A549 (cell line): ENCODE data around the gene KCTD15. TPM values are rescaled to one million over a fixed set of nuclear protein-coding genes. Genes with fewer than 3 reads are reported as not detected.

Source experiments
- ATAC-seq, 2 experiments: fragments of 200-7000 bp in 1 of 2; fragments of >200 bp in 1 of 2; cut with Nextera tagmentation in 1 of 2; cut with Tn5 transposase in 1 of 2; 3 replicates each; pipeline versions ENCODE4 v1.8.0 to v1.9.1; 2018 to 2020; ENCODE audit warnings: mild to moderate bottlenecking in 1 of 2, moderate library complexity in 1 of 2
- CTCF ChIA-PET: fragments of 300-600 bp; sonication (Branson Sonifier 250); formaldehyde crosslinking; extraction: SDS; loops from one replicate; lab custom pipeline; 2021; ENCODE audit warnings: antibody characterized with exemption, inconsistent platforms; lab: Yijun Ruan, JAX
- POLR2A ChIA-PET: fragments of 350-600 bp; formaldehyde crosslinking; extraction: SDS; loops from one replicate; lab custom pipeline; 2021; ENCODE audit warnings: antibody characterized with exemption, inconsistent platforms; lab: Yijun Ruan, JAX
- DNase-seq, 2 experiments: peaks; one replicate each; pipeline versions ENCODE4 v3.0.0 to v3.0.0-alpha.2; 2011 to 2016; ENCODE audit warnings: low read depth in 1 of 2, low spot score in 1 of 2
- FAIRE-seq: peaks from 2 replicates; lab custom pipeline; 2011; peaks lifted over from hg19 to GRCh38; lab: Jason Lieb, UNC
- H3K27ac ChIP-seq, 2 experiments: fragments of >200 bp; sonication (Bioruptor Twin); formaldehyde crosslinking; 3 replicates each; pipeline ENCODE4 v1.5.1; 2016 to 2017
- H3K4me1 ChIP-seq: fragments of >200 bp; sonication (Bioruptor Twin); formaldehyde crosslinking; 3 replicates; pipeline ENCODE4 v1.6.1; 2016
- H3K4me2 ChIP-seq: fragments of >200 bp; sonication (Bioruptor Twin); formaldehyde crosslinking; 3 replicates; pipeline ENCODE4 v1.6.1; 2016
- H3K4me3 ChIP-seq: fragments of >200 bp; sonication (Bioruptor Twin); formaldehyde crosslinking; 3 replicates; pipeline ENCODE4 v1.5.1; 2016
- H3K9me3 ChIP-seq: fragments of >200 bp; sonication (Bioruptor Twin); formaldehyde crosslinking; 3 replicates; pipeline ENCODE4 v1.6.1; 2016
- CEBPB ChIP-seq, 2 experiments: fragments of >200 bp in 1 of 2; sonication (Bioruptor Twin) in 1 of 2; formaldehyde crosslinking in 1 of 2; IDR thresholded peaks; 2 replicates each; pipeline ENCODE4 v1.6.1; 2012 to 2016
- CHD2 ChIP-seq: fragments of 150-350 bp; IDR thresholded peaks from 2 replicates; pipeline ENCODE4 v1.6.1; 2014; ENCODE audit warnings: low read length; ENCODE audit not compliant: partially characterized antibody
- CTCF ChIP-seq: fragments of >200 bp; sonication (Bioruptor Twin); formaldehyde crosslinking; IDR thresholded peaks from 3 replicates; pipeline ENCODE4 v1.5.1; 2016
- ELK1 ChIP-seq: fragments of 150-350 bp; IDR thresholded peaks from 2 replicates; pipeline ENCODE4 v1.6.1; 2014; ENCODE audit warnings: low read depth, mild to moderate bottlenecking, low read length
- FOSB ChIP-seq: fragments of 250-450 bp; sonication (Bioruptor Pico); IDR thresholded peaks from 2 replicates; pipeline ENCODE4 v1.5.0; 2020; ENCODE audit warnings: mild to moderate bottlenecking, moderate library complexity
- FOSL2 ChIP-seq, 2 experiments: fragments of 450-650 bp in 1 of 2; fragments of >200 bp in 1 of 2; sonication (Bioruptor Twin) in 1 of 2; formaldehyde crosslinking; IDR thresholded peaks; 2 replicates each; pipeline versions ENCODE4 v1.5.0 to v1.6.1; 2016 to 2020; ENCODE audit warnings: mild to moderate bottlenecking in 1 of 2, moderate library complexity in 1 of 2
- FOXS1 ChIP-seq: fragments of 250-450 bp; sonication (Bioruptor Pico); IDR thresholded peaks from 2 replicates; pipeline ENCODE4 v1.5.0; 2020; ENCODE audit warnings: mild to moderate bottlenecking, moderate library complexity
- GATA3 ChIP-seq: IDR thresholded peaks from 2 replicates; pipeline ENCODE4 v1.6.1; 2012; ENCODE audit warnings: borderline replicate concordance
- HOXB5 ChIP-seq: fragments of 250-450 bp; sonication (Bioruptor Pico); IDR thresholded peaks from 2 replicates; pipeline ENCODE4 v1.5.0; 2020; ENCODE audit warnings: mild to moderate bottlenecking, moderate library complexity
- JUN ChIP-seq, 2 experiments: fragments of >200 bp; sonication (Bioruptor Twin); formaldehyde crosslinking; IDR thresholded peaks; 2 replicates in 1 of 2; 3 replicates in 1 of 2; pipeline ENCODE4 v1.6.1; 2016 to 2017
- JUNB ChIP-seq: fragments of >200 bp; sonication (Bioruptor Twin); formaldehyde crosslinking; IDR thresholded peaks from 2 replicates; pipeline ENCODE4 v1.6.1; 2016
- KDM5A ChIP-seq: fragments of 200-600 bp; sonication (generic); IDR thresholded peaks from 2 replicates; pipeline ENCODE4 v1.6.1; 2016; ENCODE audit warnings: antibody characterized with exemption, mild to moderate bottlenecking
- MAX ChIP-seq: IDR thresholded peaks from 2 replicates; pipeline ENCODE4 v1.6.1; 2012
- MYC ChIP-seq: IDR thresholded peaks from 2 replicates; pipeline ENCODE4 v1.6.1; 2012; ENCODE audit warnings: mild to moderate bottlenecking, inconsistent platforms, low read length, improper control_type of control experiment, borderline replicate concordance
- NFE2L2 ChIP-seq: fragments of 150-350 bp; conservative IDR thresholded peaks from 2 replicates; pipeline ENCODE4 v1.6.1; 2014; ENCODE audit warnings: low read length
- NR3C1 ChIP-seq: fragments of >200 bp; sonication (Bioruptor Twin); formaldehyde crosslinking; IDR thresholded peaks from 3 replicates; pipeline ENCODE4 v1.6.1; 2017
- RAD21 ChIP-seq, 2 experiments: fragments of >200 bp in 1 of 2; sonication (Bioruptor Twin) in 1 of 2; formaldehyde crosslinking in 1 of 2; IDR thresholded peaks in 1 of 2; conservative IDR thresholded peaks in 1 of 2; 2 replicates in 1 of 2; 3 replicates in 1 of 2; pipeline ENCODE4 v1.6.1; 2012 to 2018; ENCODE audit warnings: inconsistent platforms in 1 of 2
- SMC3 ChIP-seq: fragments of >200 bp; sonication (Bioruptor Twin); formaldehyde crosslinking; IDR thresholded peaks from 3 replicates; pipeline ENCODE4 v1.6.1; 2018; ENCODE audit warnings: inconsistent platforms
- SREBF2 ChIP-seq: fragments of 450-650 bp; IDR thresholded peaks from 2 replicates; pipeline ENCODE4 v1.6.1; 2014; ENCODE audit warnings: mild to moderate bottlenecking, moderate library complexity
- USF2 ChIP-seq: fragments of 450-650 bp; IDR thresholded peaks from 2 replicates; pipeline ENCODE4 v1.6.1; 2014; ENCODE audit warnings: antibody characterized with exemption
- ZFP36 ChIP-seq: fragments of 450-650 bp; IDR thresholded peaks from 2 replicates; pipeline ENCODE4 v1.6.1; 2014; ENCODE audit warnings: borderline replicate concordance; ENCODE audit not compliant: partially characterized antibody
- WGBS: methylation state at CpG from one replicate; pipeline ENCODE4 v1.1.6; 2017; ENCODE audit errors: missing lambda C conversion rate; 5-methylcytosine and 5-hydroxymethylcytosine counted together
- polyA plus RNA-seq, 4 experiments: library from polyadenylated mRNA; depleted of rRNA in 3 of 4; stranded (reverse); fragments of >200 nt; fragmentation: RNase III in 1 of 4; extraction: RNeasy Plus Mini Kit Qiagen cat#74134 plus additional on column Dnase treatment in 1 of 4; gene quantifications; 2 replicates in 3 of 4; 3 replicates in 1 of 4; pipeline ENCODE4 v1.2.3, GENCODE V29; 2011 to 2017
- TF ChIP-seq, protein P1 (sequence below): fragments of 250-450 bp; sonication (Bioruptor Pico); IDR thresholded peaks from 2 replicates; pipeline ENCODE4 v1.5.0; 2021; ENCODE audit warnings: mild to moderate bottlenecking, moderate library complexity, borderline replicate concordance
- TF ChIP-seq, protein P2 (sequence below): fragments of 200-600 bp; sonication (generic); IDR thresholded peaks from 2 replicates; pipeline ENCODE4 v1.6.1; 2016; ENCODE audit warnings: antibody characterized with exemption, mild to moderate bottlenecking, moderate library complexity

Gene KCTD15
- polyA plus RNA-seq, 2 of the 4 experiments (the other 2 are of a cell fraction), result 54.0 to 56.5 TPM

DNA sequence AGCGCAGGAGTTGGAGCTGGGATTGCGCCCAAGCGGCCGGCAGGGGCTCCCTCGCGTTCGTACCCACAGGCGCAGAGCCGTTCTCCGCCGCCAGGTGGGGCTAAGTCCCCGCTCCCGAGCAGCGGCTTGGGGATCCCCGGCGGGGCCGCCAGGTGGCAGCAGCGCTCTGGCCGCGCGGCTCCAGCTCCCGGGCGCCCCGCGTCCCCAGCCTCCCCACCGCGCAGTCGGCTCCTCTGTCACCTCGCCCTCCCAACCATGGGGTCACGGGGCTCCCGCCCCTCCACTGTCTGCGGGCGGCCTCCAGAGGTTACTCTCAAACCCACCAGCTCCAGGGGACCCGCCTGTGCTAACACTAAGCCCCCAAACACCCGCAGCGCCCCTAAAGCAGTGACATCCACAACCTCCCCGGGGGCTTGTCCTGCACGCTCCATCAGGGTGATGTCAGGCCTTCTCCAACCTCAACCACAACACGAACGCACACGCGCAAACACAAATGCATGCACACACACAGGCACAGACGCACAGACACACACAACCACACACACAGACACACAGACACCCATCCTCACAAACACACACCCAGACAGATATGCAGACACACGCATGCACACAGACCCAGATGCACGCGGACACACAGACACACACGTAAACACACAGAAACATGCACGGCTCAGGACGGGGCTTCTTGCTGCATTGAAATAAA is 18.4 kb upstream of the KCTD15 start:
- peak; percentile 85 to 96 for DNase-seq
- peak overlapping the region in 1 of 2 experiments; percentile 42; a peak in 2 of 6 replicates for H3K27ac ChIP-seq
- H3K9me3 ChIP-seq, result 0 out of 3 replicates have a peak, but pooled peaks cover 5% of the 10 kb centered on the region
- 7% methylated on average over 34 of the region's 49 CpGs for WGBS
- H3K4me3 ChIP-seq, result peak overlapping the region; percentile 42
- TF ChIP-seq NR3C1, result no peak
- no peak for TF ChIP-seq ZFP36
- peak; percentile 70 for TF ChIP-seq MYC
- TF ChIP-seq CHD2, result peak; percentile 14
- TF ChIP-seq MAX, result peak; percentile 71; the same call in 1 of the 2 replicates
- TF ChIP-seq ELK1, result no peak
- TF ChIP-seq RAD21 (conservative IDR thresholded peaks at IDR 0.05 in 1 of 2, IDR thresholded peaks at IDR 0.05 in 1 of 2), result peak; percentile 100
- TF ChIP-seq JUN (IDR thresholded peaks at IDR 0.05), result peak in 1 of 2 experiments; percentile 70; a peak in 1 of 5 replicates
- TF ChIP-seq KDM5A, result no peak
- no peak for TF ChIP-seq USF2
- TF ChIP-seq GATA3, result peak; percentile 50; the same call in 1 of the 2 replicates
- TF ChIP-seq SREBF2, result no peak
- no peak for TF ChIP-seq FOSL2 (IDR thresholded peaks at IDR 0.05)
- TF ChIP-seq FOSL2 (CRISPR knock-in tag; IDR thresholded peaks at IDR 0.05), result no peak
- TF ChIP-seq JUNB, result no peak
- TF ChIP-seq CTCF, result peak; percentile 100
- peak; percentile 100 for TF ChIP-seq SMC3
- no peak for TF ChIP-seq NFE2L2
- no peak for TF ChIP-seq FOXS1 (CRISPR knock-in tag)
- no peak for TF ChIP-seq FOSB
- no peak for TF ChIP-seq CEBPB (IDR thresholded peaks at IDR 0.05)
- TF ChIP-seq, protein P1, sequence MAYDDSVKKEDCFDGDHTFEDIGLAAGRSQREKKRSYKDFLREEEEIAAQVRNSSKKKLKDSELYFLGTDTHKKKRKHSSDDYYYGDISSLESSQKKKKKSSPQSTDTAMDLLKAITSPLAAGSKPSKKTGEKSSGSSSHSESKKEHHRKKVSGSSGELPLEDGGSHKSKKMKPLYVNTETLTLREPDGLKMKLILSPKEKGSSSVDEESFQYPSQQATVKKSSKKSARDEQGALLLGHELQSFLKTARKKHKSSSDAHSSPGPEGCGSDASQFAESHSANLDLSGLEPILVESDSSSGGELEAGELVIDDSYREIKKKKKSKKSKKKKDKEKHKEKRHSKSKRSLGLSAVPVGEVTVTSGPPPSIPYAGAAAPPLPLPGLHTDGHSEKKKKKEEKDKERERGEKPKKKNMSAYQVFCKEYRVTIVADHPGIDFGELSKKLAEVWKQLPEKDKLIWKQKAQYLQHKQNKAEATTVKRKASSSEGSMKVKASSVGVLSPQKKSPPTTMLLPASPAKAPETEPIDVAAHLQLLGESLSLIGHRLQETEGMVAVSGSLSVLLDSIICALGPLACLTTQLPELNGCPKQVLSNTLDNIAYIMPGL (CRISPR knock-in tag), result peak; percentile 69; the same call in 1 of the 2 replicates
- TF ChIP-seq, protein P2, sequence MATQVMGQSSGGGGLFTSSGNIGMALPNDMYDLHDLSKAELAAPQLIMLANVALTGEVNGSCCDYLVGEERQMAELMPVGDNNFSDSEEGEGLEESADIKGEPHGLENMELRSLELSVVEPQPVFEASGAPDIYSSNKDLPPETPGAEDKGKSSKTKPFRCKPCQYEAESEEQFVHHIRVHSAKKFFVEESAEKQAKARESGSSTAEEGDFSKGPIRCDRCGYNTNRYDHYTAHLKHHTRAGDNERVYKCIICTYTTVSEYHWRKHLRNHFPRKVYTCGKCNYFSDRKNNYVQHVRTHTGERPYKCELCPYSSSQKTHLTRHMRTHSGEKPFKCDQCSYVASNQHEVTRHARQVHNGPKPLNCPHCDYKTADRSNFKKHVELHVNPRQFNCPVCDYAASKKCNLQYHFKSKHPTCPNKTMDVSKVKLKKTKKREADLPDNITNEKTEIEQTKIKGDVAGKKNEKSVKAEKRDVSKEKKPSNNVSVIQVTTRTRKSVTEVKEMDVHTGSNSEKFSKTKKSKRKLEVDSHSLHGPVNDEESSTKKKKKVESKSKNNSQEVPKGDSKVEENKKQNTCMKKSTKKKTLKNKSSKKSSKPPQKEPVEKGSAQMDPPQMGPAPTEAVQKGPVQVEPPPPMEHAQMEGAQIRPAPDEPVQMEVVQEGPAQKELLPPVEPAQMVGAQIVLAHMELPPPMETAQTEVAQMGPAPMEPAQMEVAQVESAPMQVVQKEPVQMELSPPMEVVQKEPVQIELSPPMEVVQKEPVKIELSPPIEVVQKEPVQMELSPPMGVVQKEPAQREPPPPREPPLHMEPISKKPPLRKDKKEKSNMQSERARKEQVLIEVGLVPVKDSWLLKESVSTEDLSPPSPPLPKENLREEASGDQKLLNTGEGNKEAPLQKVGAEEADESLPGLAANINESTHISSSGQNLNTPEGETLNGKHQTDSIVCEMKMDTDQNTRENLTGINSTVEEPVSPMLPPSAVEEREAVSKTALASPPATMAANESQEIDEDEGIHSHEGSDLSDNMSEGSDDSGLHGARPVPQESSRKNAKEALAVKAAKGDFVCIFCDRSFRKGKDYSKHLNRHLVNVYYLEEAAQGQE, result no peak
- TF ChIP-seq HOXB5, result no peak
- peaks cover 27% of the 10 kb centered on the region for H3K4me1 ChIP-seq
- no peak for FAIRE-seq
- ChIA-PET CTCF (interaction anchor here (0.6 to 12.7 kb wide), 259 partner anchors 9 to 1471 kb away, joined by 3 to 510 read pairs (median 5); partner anchors contain the start of genes KCTD15, PEPD, WTIP and ZNF30), POLR2A (interaction anchor here (1.0 to 2.8 kb wide), 4 partner anchors 17 to 318 kb away, joined by 4 to 13 read pairs (median 10); partner anchors contain the start of gene KCTD15)
- ATAC-seq, result peak; percentile 61 to 85
- peak overlapping the region; percentile 94 for H3K4me2 ChIP-seq
